WERI-Rb-1 (cell line): Measurements from ENCODE around the gene PSMA2.
"Not testable (repeated sequence)": the region's sequence is repeated elsewhere in the genome, so short reads cannot be mapped to it uniquely, and the experiment has no call there.

Experiments used
- DNase-seq: peaks from one replicate; pipeline ENCODE4 v3.0.0-alpha.2; 2020
- H3K27ac ChIP-seq: fragments of 250-450 bp; sonication (Bioruptor Pico); 2 replicates; pipeline ENCODE4 v1.5.1; 2020; ENCODE audit warnings: mild to moderate bottlenecking, moderate library complexity
- H3K27me3 ChIP-seq: fragments of 250-450 bp; sonication (Bioruptor Pico); 2 replicates; pipeline ENCODE4 v1.5.1; 2021; ENCODE audit warnings: mild to moderate bottlenecking, low read depth, moderate library complexity; ENCODE audit not compliant: insufficient read depth, severe bottlenecking
- H3K36me3 ChIP-seq: fragments of 250-450 bp; sonication (Bioruptor Pico); 2 replicates; pipeline ENCODE4 v1.5.1; 2020; ENCODE audit warnings: mild to moderate bottlenecking, moderate library complexity
- H3K4me3 ChIP-seq: 2 replicates; pipeline ENCODE4 v1.5.1; 2011; ENCODE audit warnings: low read depth, mild to moderate bottlenecking, control low read depth, low read length
- H3K9me3 ChIP-seq: fragments of 250-450 bp; sonication (Bioruptor Pico); 2 replicates; pipeline ENCODE4 v1.5.1; 2021; ENCODE audit warnings: mild to moderate bottlenecking, moderate library complexity; ENCODE audit not compliant: severe bottlenecking
- CTCF ChIP-seq: IDR thresholded peaks from 2 replicates; pipeline ENCODE4 v1.5.1; 2011; ENCODE audit warnings: low read depth, mild to moderate bottlenecking, control low read depth, inconsistent platforms, low read length

Gene PSMA2

GRCh38 chr7:42900842-42901241 is 31.1 kb downstream of the PSMA2 start:
- H3K27me3 ChIP-seq, result no peaks in the 10 kb centered on the region

GRCh38 chr7:42893346-42894240 is 38.4 kb downstream of the PSMA2 start:
- no peak overlapping the region for H3K27ac ChIP-seq
- peak; percentile 26 for DNase-seq
- no peaks in the 10 kb centered on the region for H3K9me3 ChIP-seq
- no peaks in the 10 kb centered on the region for H3K27me3 ChIP-seq
- TF ChIP-seq CTCF, result no peak
- H3K36me3 ChIP-seq, result no peaks in the 10 kb centered on the region
- no peak overlapping the region for H3K4me3 ChIP-seq

More at GRCh38 chr7:42900842-42901241, 31.1 kb downstream of the PSMA2 start:
- no peak for DNase-seq
- H3K36me3 ChIP-seq, result no peaks in the 10 kb centered on the region
- no peak overlapping the region for H3K27ac ChIP-seq
- no peak for TF ChIP-seq CTCF
- H3K4me3 ChIP-seq, result no peak overlapping the region
- H3K9me3 ChIP-seq, result no peaks in the 10 kb centered on the region

- H3K27ac ChIP-seq, result no peak overlapping the region
- H3K9me3 ChIP-seq, result no peaks in the 10 kb centered on the region
- H3K27me3 ChIP-seq, result no peaks in the 10 kb centered on the region
- no peak for DNase-seq
- no peak for TF ChIP-seq CTCF
- no peak overlapping the region for H3K4me3 ChIP-seq
- no peaks in the 10 kb centered on the region for H3K36me3 ChIP-seq
Observed at GRCh38 chr7:42886893-42887505, 45.0 kb downstream of the PSMA2 start.

- Histone ChIP-seq H3K27me3 (no peaks in the 10 kb centered on the region), H3K4me3 (no peak overlapping the region), H3K27ac (no peak overlapping the region), H3K36me3 (no peaks in the 10 kb centered on the region), H3K9me3 (no peaks in the 10 kb centered on the region)
- TF ChIP-seq CTCF, result no peak
- no peak for DNase-seq
Observed at GRCh38 chr7:42886129-42886528, 45.8 kb downstream of the PSMA2 start.

GRCh38 chr7:42885183-42885582 is 46.8 kb downstream of the PSMA2 start:
- H3K27ac ChIP-seq, H3K36me3 ChIP-seq: not testable (repeated sequence)

GRCh38 chr7:42883950-42884349 is 48.0 kb downstream of the PSMA2 start:
- H3K27me3 ChIP-seq, result no peaks in the 10 kb centered on the region
- DNase-seq, result no peak

More at GRCh38 chr7:42885183-42885582, 46.8 kb downstream of the PSMA2 start:
- not testable (repeated sequence) for DNase-seq, H3K9me3 ChIP-seq, H3K27me3 ChIP-seq, H3K4me3 ChIP-seq

More at GRCh38 chr7:42883950-42884349, 48.0 kb downstream of the PSMA2 start:
- Histone ChIP-seq H3K27ac (no peak overlapping the region), H3K9me3 (no peaks in the 10 kb centered on the region), H3K36me3 (no peaks in the 10 kb centered on the region), H3K4me3 (no peak overlapping the region)
- TF ChIP-seq CTCF, result no peak
